HG03558 (cell line): Measurements from ENCODE around the gene MLLT1.
"Not testable (repeated sequence)": the region's sequence is repeated elsewhere in the genome, so short reads cannot be mapped to it uniquely, and the experiment has no call there.

Experiments
- ATAC-seq: cut with Tn5 transposase; IDR thresholded peaks from one replicate; pipeline ENCODE4 v1.9.1; 2021; ENCODE audit warnings: moderate number of reproducible peaks; ENCODE audit not compliant: unreplicated experiment; ENCODE audit errors: extremely low read depth

Gene MLLT1, protein sequence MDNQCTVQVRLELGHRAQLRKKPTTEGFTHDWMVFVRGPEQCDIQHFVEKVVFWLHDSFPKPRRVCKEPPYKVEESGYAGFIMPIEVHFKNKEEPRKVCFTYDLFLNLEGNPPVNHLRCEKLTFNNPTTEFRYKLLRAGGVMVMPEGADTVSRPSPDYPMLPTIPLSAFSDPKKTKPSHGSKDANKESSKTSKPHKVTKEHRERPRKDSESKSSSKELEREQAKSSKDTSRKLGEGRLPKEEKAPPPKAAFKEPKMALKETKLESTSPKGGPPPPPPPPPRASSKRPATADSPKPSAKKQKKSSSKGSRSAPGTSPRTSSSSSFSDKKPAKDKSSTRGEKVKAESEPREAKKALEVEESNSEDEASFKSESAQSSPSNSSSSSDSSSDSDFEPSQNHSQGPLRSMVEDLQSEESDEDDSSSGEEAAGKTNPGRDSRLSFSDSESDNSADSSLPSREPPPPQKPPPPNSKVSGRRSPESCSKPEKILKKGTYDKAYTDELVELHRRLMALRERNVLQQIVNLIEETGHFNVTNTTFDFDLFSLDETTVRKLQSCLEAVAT

DNA sequence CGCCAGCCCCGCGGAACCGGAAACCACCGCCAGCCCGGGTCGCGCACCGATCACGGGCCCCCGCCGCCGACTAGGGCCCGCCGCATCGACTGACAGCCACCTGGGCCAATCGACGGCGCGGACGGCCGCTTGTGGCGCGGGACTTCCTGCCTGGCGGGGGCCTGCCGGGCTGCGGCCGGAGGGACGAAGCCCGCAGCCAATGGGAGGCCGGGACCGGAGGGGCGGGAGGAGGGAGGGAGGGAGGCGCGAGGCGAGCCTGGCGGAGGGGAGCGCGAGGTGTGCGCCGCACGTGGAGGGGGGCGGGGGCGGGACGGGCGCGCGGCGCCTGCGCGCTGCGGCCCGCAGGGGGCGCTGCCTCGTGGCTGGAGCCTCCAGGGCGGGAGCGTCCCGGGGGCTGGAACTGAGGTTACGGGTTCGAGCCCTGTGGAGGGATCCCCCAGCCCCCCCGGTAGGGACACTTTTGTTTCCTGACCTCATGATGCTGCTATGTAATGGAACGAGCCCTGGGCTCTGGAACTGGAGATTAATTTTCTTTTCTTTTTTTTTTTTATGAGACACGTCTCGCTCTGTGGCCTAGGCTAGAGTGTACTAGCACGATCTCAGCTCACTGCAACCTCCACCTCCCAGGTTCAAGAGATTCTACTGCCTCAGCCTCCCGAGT, at the start of gene MLLT1:
TSS of gene MLLT1 (minus strand) at position 45 of the 661 bp plus-strand sequence. CDS start 191 bp downstream, outside the sequence.
- ATAC-seq, result no peak

GRCh38 chr19:6326815-6327214, 47.0 kb upstream of the MLLT1 start:
- no peak for ATAC-seq

DNA sequence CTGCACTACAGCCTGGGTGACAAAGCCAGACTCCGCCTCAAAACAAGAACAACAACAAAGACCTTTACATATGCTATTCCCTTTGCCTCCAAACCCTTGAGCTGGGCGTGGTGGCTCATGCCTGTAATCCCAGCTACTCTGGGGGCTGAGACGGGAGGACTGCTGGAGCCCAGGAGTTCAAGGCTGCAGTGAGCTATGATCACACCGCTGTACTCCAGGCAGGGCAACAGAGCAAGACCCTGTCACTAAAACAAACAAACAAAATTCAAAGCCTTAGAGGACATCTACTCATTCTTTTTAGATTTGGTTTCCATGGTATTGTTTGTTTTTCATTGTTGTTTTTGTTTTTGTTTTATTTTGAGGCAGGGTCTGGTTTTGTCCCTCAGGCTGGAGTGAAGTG, 45.8 kb upstream of the MLLT1 start:
- ATAC-seq, result no peak

GRCh38 chr19:6324757-6325156, 45.0 kb upstream of the MLLT1 start:
- no peak for ATAC-seq

DNA sequence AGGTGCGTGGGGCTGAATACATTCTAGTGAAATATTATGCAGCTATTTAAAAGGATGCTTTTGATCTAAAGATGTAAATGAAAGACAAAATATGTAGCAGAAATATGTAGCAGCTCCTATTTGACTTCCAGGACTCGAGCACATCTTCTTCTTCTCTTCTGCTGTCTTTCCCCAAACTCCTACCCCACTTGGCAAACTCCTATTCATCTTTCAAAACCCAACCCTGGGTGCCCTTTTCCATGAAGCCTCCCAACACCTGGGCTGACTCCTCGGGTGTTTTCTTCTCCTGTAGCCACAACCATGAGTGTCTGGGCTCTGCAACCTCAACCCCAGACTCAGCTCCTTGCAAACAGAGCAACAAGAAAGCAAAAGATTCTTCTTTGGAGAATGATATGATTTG, 42.5 kb upstream of the MLLT1 start:
- ATAC-seq, result no peak

DNA sequence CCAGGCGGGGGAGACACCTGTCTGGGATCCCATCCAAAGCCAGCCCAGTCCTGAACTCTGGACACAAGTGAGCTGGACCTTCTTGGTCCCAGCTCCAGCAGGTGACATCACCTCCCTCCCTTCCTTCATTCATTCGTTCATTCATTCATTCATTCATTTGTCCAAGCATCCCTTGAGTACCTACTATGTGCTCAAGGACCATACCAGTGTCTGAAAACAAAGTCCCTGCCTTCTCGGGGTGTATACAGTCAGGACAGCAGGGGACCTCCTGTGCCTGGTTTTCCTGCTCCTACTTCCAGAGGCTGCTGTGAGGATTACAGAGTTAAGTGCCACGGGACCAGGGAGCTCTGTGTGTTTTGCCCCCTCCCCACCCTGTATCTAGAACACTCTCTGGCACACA, 39.6 kb upstream of the MLLT1 start:
- no peak for ATAC-seq

DNA sequence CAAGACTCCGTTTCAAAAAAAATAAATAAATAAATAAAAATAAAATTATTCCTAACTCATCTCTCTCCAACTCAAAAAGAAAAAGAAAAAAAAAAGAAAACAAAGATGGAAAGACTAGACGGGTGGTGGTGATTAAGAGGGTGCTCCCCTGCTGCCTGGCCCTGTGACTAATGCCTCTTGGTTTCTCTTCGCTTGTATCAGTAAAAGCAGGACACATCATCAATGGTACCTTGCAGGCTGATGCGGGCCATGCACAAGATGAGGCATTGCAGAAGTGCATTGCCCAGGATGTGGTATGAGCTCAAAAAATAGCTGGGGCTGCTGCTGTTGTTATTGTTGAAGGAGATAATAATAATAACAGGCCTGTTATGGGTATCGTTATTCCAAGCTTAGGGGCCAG, 39.0 kb upstream of the MLLT1 start:
- no peak for ATAC-seq

- ATAC-seq, result not testable (repeated sequence)
These were observed 35.9 kb upstream of the MLLT1 start for GRCh38 chr19:6315646-6316045.

GRCh38 chr19:6313398-6313969, 33.7 kb upstream of the MLLT1 start:
- no peak for ATAC-seq

DNA sequence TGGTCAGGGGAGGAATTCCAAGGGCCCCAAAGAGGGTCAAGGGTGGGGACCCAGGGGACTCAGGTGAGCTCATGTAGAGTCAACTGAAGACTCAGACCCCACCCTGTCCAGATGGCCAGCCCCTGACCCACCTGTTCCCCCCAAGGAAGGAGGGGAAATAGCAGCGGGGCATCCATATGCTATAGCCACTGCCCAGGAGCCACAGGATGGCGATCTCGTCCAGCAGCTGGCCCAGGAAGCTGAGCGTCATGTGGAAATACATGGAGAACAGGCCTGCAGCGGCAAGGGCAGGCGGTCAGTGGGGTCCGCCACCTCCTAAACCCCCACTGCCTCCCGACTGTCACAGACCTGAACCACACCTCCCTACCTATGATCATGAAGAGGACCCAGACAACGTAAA, 32.2 kb upstream of the MLLT1 start:
- ATAC-seq, result no peak

DNA sequence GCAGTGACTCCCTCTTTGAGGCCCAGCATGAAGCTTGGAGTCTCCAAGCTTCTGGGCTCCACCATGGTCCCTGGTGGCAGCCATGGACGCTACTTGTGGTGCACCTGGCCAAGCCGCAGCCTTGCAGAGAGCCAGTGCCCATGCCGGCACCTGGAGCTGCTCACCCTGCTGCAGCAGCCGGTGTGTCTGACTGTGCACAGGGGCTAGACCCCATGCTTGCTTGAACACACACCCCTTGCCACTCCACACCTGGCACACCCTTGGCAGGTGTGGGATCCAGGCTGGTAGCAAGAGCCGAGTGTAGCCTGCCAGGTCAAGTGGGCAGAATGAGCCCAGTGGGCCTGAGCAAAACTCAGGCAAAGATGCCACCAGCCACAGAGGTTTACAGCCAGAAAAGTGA, 18.6 kb upstream of the MLLT1 start:
- ATAC-seq, result no peak

GRCh38 chr19:6297202-6297601, 17.4 kb upstream of the MLLT1 start:
- no peak for ATAC-seq

GRCh38 chr19:6292006-6292405, 12.2 kb upstream of the MLLT1 start:
- ATAC-seq, result no peak

DNA sequence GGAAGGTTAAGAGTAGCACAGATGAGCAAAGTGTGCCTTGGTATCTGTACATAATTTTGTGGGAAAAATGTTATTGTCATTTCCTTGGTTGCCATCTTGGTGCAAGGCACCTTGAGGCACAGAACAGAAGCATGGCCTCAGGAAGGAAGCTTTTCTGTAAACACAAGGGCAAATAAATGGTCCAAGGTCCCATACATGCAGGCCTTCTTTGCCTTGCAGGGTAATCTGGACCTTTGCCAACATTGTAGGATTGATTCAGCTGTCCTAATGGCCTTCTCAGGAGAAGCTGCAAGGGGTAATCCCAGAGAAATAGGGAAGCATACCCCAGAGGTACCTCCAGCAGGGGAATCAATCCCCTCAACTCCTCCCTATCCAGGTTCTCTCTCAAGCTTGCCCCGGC, 9.0 kb upstream of the MLLT1 start:
- no peak for ATAC-seq

- ATAC-seq, result no peak
These were observed 7.6 kb upstream of the MLLT1 start for GRCh38 chr19:6287269-6287885.

DNA sequence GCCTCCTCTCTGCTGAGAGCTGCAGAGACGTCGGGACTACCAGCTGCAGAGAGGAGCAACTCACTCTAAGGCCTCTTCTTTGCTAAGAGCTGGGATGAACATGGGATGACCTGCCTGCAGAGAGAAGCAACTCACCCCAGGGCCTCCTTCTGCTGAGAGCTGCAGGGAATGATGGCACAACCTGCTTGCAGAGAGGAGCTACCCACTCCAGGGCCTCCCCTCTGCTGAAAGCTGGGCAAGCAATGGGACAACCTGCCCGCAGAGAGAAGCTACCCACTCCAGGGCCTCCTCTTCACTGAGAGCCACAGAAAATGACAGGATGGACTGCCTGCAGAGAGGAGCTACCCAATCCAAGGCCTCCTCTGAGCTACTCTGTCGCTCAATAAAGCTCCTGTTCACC, 6.9 kb upstream of the MLLT1 start:
- ATAC-seq, result no peak

GRCh38 chr19:6282393-6282792, 2.6 kb upstream of the MLLT1 start:
- not testable (repeated sequence) for ATAC-seq

DNA sequence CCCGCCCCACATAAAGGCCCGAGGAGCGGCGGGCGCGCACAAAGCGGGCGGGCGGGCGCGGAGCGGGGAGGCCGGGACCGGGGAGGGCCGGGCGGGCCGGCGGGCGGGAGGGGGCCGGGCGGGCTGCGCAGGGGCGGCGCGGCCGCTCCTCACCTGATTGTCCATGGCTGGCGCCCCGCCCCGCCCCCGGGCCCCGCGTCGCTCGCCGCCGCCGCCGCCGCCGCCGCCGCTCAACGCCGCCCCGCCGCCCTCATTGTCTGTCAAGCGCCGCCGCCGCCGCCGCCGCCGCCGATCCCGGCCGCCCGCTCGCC, 200 bp downstream of the MLLT1 start:
- ATAC-seq, result no peak

DNA sequence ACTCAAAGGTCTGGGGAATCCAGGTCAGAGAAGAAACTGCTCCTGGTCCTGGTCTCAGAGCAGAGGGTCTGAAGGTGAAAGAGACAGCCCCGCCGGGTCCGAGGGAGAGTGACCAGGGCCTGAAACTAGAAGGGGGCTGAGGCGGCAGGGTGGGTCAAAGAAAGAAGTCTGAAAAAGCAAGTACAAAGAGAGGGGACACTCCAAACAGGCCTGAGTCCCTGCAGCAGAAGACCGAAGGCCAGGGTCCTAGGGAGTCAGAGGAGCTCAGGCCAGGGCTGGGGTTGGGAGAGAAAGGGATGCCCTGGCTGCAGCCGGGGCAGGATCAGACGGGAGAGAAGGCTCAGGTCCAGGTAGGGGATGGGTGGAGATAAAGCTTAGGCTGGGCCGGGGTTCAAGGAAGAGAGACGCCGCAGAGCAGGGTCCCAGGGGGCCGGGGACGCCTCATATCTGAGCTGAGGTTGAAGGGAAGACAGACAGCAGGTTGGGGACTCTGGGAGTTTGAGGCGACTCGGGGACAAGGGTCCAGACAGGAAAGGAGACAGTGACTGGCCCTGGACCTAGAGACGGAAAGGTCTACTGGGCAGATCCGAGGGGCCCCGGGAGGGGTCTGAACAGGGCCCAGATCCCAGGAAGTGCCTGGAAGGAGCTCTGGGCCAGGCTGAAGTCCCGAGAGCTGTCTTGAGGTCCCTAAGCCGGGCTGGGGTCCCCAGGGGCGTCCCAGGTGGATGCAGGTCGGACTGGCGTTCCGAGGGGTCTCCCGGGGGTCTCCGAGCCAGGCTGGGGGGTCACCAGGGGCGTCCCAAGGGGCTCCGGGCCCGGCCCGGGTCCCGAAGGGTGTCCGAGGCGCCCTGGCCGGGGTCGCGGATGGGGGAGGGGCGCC, 795 bp downstream of the MLLT1 start:
- ATAC-seq, result no peak

DNA sequence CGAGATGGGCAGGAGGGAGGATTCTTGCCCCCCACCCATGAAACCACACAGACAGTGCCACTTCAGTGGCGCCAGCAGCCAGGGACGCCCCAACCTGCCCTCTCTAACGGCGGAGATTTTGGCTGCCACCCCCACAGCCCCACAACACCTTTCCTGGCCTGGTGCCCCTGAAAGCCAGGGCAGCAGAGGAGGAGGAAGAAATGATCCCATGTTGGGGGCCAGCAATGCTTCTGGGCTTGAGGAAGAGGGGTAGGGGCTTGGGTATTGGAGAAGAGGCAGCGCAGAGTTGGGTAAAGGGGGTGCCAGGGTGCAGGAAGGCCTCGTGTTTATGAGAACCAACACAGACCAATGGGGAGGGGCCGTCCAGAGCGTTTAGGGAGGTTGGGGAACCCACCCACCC, 1.7 kb downstream of the MLLT1 start:
- ATAC-seq, result no peak
